22Rv1 (cell line): ENCODE measurements around the gene SMAD6.

Experiments
- H3K27ac ChIP-seq: fragments of 450-650 bp; 2 replicates; pipeline ENCODE4 v1.5.1; 2017
- CTCF ChIP-seq: fragments of 450-650 bp; IDR thresholded peaks from 2 replicates; pipeline ENCODE4 v1.5.1; 2017; ENCODE audit warnings: mild to moderate bottlenecking
- ZFX ChIP-seq: fragments of 450-650 bp; IDR thresholded peaks from 2 replicates; pipeline ENCODE4 v1.6.1; 2017; ENCODE audit warnings: antibody characterized with exemption, borderline replicate concordance

Gene SMAD6

GRCh38 chr15:66737243-66738010 is 35.4 kb downstream of the SMAD6 start:
- no peak overlapping the region for H3K27ac ChIP-seq

GRCh38 chr15:66738116-66738515 is 36.1 kb downstream of the SMAD6 start:
- H3K27ac ChIP-seq: no peak overlapping the region
- TF ChIP-seq CTCF (no peak), ZFX (no peak)

More at GRCh38 chr15:66737243-66738010, 35.4 kb downstream of the SMAD6 start:
- TF ChIP-seq CTCF: no peak
- TF ChIP-seq ZFX: no peak

DNA sequence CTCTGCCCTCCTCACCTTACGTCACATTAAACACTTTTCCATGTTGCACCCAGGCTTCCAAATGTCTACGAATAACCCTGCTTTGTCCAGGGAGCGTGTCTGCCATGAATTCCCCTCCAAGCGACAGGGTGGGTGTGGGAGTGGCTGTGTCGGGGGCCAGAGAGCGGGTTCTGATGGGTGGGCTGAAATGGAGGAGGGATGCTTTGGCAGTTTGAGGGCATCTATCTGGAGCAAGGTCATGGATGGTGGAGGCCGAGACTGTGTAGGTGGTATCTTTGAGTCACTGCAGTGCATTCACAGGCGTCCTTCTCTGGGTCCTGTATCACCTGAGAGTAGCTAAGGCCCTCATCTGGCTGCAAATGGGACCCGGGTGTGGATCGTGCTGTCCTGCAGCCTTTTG is 36.6 kb downstream of the SMAD6 start:
- no peak overlapping the region for H3K27ac ChIP-seq
- TF ChIP-seq CTCF (no peak), ZFX (no peak)

- H3K27ac ChIP-seq: no peak overlapping the region
- TF ChIP-seq CTCF (no peak), ZFX (no peak)
These were observed 37.3 kb downstream of the SMAD6 start for GRCh38 chr15:66739287-66739686.

GRCh38 chr15:66740802-66741201 is 38.8 kb downstream of the SMAD6 start:
- H3K27ac ChIP-seq: no peak overlapping the region
- TF ChIP-seq ZFX: no peak
- TF ChIP-seq CTCF: no peak

DNA sequence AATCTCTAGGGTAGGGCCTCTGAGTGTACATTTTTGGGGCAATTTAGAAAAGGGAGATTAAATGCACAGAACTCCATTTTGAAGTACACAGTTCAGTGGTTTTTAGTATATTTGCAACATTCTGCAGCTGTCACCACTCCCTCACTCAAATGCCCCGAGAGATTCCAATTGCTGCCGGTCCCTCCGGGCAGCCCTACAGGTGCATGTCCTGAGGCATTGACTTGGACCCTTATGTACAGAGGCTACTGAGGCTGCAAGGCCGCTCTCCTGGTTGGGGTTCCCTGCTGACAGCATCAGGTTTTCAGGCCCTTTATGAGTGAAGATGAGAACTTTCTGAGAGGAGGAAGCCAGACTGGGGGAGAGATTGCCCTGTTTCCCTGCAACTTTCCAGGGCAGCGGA is 39.6 kb downstream of the SMAD6 start:
- H3K27ac ChIP-seq: no peak overlapping the region
- no peak for TF ChIP-seq CTCF
- TF ChIP-seq ZFX: no peak

- TF ChIP-seq CTCF: no peak
These were observed 40.2 kb downstream of the SMAD6 start for GRCh38 chr15:66742286-66742685.

More at GRCh38 chr15:66742286-66742685, 40.2 kb downstream of the SMAD6 start:
- H3K27ac ChIP-seq: no peak overlapping the region
